Uterine smooth muscle cell (primary cell): ENCODE data around the gene SEMA4C. TPM values are rescaled to one million over a fixed set of nuclear protein-coding genes. Genes with fewer than 3 reads are reported as not detected.

Experiments used
- total RNA-seq: library from RNA; depleted of rRNA; stranded (reverse); fragments of >200 nt; gene quantifications from 2 replicates; pipeline ENCODE4 v1.2.3, GENCODE V29; 2014

Gene SEMA4C, protein sequence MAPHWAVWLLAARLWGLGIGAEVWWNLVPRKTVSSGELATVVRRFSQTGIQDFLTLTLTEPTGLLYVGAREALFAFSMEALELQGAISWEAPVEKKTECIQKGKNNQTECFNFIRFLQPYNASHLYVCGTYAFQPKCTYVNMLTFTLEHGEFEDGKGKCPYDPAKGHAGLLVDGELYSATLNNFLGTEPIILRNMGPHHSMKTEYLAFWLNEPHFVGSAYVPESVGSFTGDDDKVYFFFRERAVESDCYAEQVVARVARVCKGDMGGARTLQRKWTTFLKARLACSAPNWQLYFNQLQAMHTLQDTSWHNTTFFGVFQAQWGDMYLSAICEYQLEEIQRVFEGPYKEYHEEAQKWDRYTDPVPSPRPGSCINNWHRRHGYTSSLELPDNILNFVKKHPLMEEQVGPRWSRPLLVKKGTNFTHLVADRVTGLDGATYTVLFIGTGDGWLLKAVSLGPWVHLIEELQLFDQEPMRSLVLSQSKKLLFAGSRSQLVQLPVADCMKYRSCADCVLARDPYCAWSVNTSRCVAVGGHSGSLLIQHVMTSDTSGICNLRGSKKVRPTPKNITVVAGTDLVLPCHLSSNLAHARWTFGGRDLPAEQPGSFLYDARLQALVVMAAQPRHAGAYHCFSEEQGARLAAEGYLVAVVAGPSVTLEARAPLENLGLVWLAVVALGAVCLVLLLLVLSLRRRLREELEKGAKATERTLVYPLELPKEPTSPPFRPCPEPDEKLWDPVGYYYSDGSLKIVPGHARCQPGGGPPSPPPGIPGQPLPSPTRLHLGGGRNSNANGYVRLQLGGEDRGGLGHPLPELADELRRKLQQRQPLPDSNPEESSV
- 24.3 and 27.5 TPM in 2 replicates for total RNA-seq

DNA sequence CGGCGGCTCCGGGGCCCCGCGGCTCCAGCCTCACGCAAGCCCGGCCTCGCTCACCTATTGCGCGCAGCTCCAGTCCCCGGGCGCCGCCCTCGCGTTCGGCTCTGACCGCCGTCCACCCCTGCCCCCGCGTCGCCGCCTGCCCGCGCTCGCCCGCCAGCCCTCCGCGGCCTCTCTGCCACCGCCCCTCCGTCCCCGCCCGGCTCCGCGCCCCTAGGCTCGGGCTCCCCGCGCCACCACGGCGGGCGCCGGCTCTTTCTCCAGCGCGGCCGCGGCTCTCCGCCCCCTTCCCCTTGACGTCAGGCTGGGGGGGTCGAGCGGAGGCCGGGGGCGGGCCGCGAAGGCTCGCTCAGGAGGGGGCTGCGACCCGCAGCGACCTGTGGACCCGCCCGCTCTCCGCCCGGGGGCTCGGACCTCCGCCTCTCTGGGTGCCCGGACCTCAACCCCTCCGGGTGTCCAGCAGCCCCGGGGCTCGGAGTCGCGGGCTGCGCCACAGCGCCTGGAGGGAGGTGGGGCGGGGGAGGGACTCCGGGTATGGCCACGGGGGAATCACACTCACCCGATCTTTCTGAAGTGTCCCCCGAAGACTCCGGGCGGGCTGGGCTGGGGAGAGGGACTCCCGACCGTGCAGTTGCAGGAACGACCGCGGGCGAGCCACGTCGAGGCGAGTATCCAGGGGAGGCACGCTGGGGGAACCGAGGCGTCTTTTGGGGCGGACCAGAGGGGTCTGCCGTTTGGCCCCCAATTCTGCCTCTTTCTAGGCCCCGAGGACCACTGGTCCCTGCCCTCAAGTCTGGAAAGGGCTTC lies at the start of gene SEMA4C:
Gene SEMA4C, minus strand, starts transcription at position 259 of the 804 bp plus-strand sequence. CDS start 2,194 bp downstream, outside the sequence.

DNA sequence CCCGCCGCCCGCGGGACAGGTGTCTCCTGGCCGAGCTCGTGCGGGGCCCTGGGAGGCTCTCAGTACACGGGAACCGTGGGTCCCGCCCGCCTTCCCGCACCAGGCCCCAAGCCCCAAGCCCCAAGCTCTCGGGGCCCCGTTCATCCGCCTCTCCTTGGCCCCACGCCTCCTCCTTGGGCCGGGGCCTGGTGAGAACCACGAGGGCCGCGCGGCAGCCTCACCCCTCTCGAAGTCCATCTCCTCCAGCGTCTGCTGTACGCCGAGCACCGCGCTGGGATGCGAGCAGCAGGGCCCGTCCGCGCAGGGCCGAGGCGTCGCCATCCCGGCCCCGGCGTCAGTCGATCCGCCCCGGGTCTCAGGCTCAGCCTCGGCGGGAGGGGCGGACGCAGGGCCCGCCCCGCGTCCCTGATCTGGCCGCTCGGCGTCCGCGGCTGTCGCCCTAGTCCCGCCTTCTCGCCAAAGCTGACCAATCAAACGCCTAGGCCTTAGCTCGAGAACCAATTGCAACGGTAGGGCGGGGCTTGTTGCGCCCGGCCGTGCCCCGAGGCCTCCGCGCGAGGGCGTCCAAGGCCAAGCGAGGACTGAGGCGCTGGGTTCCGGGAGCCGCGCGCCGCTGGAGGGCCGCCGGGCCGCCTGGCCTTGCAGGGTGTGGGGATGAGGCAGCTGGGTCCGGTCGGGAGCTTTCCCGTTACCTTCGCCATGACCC lies 12.1 kb downstream of the SEMA4C start, which contains the start of gene ANKRD39:
Gene ANKRD39, minus strand, starts transcription at position 350 of the 706 bp plus-strand sequence. Its CDS starts 29 bp downstream, at position 321.

DNA sequence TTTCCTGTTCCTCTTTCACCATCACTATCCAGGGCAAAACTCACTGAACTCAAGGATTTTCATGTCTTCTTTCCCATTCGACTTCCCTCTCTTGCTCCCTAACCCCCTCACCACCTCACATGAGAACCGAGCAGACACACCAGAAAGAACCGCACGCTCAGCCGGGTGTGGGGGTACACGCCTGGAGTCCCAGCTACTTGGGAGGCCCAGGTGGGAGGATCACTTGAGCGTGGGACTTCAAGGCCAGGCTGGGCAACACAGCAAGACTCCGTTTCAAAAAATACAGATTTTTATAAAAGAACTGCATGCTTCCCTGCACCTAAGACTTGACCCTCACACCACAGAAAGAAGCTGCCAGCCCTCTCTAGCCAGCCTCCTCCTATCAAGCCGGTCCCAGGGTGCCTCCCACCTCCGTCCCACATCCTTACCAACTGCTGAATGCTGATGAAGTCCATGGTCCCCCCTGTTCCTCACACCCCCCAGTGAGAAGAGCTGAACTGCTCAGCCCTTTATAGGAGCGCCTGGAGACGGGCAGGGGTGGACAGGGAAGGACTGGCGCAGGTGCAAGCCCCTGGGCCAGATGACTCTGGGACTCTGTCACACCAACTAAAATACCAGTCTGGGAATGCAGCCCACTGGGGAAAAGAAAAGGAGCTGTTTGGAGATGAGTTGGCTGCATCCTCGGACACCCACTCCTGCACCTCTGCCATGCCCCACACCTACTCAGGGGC lies 26.2 kb downstream of the SEMA4C start, which contains the start of gene ANKRD23:
Gene ANKRD23, minus strand, starts transcription at position 484 of the 731 bp plus-strand sequence. Its CDS starts 29 bp downstream, at position 455.

DNA sequence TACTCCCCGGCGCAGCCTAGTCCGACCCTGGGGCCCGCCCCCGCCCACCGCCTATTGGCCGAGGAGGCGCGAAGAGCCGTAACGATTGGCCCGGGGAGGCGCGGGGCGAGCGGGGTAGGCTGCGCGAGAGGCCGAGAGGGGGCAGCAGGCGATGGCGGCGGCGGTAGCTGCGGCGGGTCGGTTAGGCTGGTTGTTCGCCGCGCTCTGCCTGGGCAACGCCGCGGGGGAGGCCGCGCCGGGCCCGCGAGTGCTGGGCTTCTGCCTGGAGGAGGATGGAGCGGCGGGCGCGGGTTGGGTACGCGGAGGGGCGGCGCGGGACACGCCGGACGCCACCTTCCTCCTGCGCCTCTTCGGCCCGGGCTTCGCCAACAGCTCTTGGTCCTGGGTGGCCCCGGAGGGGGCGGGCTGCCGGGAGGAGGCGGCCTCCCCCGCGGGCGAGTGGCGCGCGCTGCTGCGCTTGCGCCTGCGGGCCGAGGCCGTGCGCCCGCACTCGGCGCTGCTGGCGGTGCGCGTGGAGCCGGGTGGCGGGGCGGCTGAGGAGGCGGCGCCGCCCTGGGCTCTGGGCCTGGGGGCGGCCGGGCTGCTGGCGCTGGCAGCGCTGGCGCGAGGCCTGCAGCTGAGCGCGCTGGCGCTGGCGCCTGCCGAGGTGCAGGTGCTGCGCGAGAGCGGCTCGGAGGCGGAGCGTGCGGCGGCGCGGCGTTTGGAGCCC lies 53.6 kb downstream of the SEMA4C start, which contains the start of gene CNNM3:
Gene CNNM3, plus strand, starts transcription at position 142 of the 709 bp plus-strand sequence. Its CDS starts 10 bp downstream, at position 152.

Other genes starting within 250 kb of the SEMA4C start
- 47.0 and 47.5 TPM in 2 replicates for gene KANSL3, start 231.8 kb downstream of the SEMA4C start, total RNA-seq
- 1.5 and 1.6 TPM in 2 replicates for gene FER1L5, start 227.3 kb downstream of the SEMA4C start, total RNA-seq
- 24.0 and 33.0 TPM in 2 replicates for gene LMAN2L, start 130.0 kb downstream of the SEMA4C start, total RNA-seq
- gene CNNM4, start 109.2 kb downstream of the SEMA4C start, total RNA-seq, result 5.4 and 5.6 TPM in 2 replicates
- 5.8 and 8.1 TPM in 2 replicates for gene CNNM3, start 53.8 kb downstream of the SEMA4C start, total RNA-seq
- 2.0 and 2.4 TPM in 2 replicates for gene ANKRD23, start 26.1 kb downstream of the SEMA4C start, total RNA-seq
- 11.0 and 11.7 TPM in 2 replicates for gene ANKRD39, start 12.1 kb downstream of the SEMA4C start, total RNA-seq
- gene FAM178B, start 116.5 kb upstream of the SEMA4C start, total RNA-seq, result not detected in 2 replicates
- gene FAHD2B, start 224.8 kb upstream of the SEMA4C start, total RNA-seq, result 11.6 and 14.1 TPM in 2 replicates
- 30.5 and 42.4 TPM in 2 replicates for gene ANKRD36, start 243.1 kb upstream of the SEMA4C start, total RNA-seq